ENCODE results near the gene FASTKD1.
"Not testable (repeated sequence)": the region's sequence is repeated elsewhere in the genome, so short reads cannot be mapped to it uniquely, and the experiment has no call there.

The FASTKD1 gene

GRCh38 chr2:169571571-169571970, 2.1 kb downstream of the FASTKD1 start:
- H3K4me3 ChIP-seq (ENCODE audit: low read depth, low read length), result no peak overlapping the region
- no peak for DNase-seq (ENCODE audit: low read depth, low spot score)
- no peak for TF ChIP-seq CTCF (IDR thresholded peaks at IDR 0.05; ENCODE audit: insufficient read depth, low read length, missing control alignments)
- ChIA-PET CTCF (interaction anchor here (0.9 to 1.1 kb wide), 2 partner anchors 26 to 44 kb away, joined by 3 read pairs; no protein-coding TSS in a partner anchor), POLR2A (no interaction called here)

DNA sequence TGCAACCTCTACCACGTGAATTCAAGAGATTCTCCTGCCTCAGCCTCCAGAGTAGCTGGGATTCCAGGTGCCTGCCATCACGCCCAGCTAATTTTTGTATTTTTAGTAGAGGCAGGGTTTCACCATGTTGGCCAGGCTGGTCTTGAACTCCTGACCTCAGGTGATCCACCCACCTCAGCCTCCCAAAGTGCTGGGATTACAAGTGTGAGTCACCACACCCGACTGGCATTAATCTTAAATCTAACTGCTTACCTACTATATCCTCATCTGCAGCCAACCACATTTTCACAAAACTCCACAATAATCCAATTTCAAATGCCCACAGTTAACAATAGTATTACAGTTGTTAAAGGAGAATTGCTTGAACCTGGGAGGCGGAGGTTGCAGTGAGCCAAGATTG, 2.9 kb downstream of the FASTKD1 start:
- H3K4me3 ChIP-seq (ENCODE audit: low read depth, low read length); POLR2A ChIA-PET; DNase-seq (ENCODE audit: low read depth, low spot score); CTCF ChIA-PET: not testable (repeated sequence)

GRCh38 chr2:169569948-169570347, 3.7 kb downstream of the FASTKD1 start:
- H3K4me3 ChIP-seq (ENCODE audit: low read depth, low read length), result no peak overlapping the region
- TF ChIP-seq CTCF (IDR thresholded peaks at IDR 0.05; ENCODE audit: insufficient read depth, low read length, missing control alignments), result no peak
- ChIA-PET CTCF (no interaction called here), POLR2A (no interaction called here)
- no peak for DNase-seq (ENCODE audit: low read depth, low spot score)

GRCh38 chr2:169565686-169566085, 8.0 kb downstream of the FASTKD1 start:
- no peak overlapping the region for H3K4me3 ChIP-seq (ENCODE audit: low read depth, low read length)
- DNase-seq (ENCODE audit: low read depth, low spot score), result no peak
- TF ChIP-seq CTCF (IDR thresholded peaks at IDR 0.05; ENCODE audit: insufficient read depth, low read length, missing control alignments), result no peak
- ChIA-PET CTCF (no interaction called here), POLR2A (no interaction called here)

- TF ChIP-seq CTCF (IDR thresholded peaks at IDR 0.05; ENCODE audit: insufficient read depth, low read length, missing control alignments), result no peak
- CTCF ChIA-PET, result no interaction called here
Observed at GRCh38 chr2:169562519-169562918, 11.1 kb downstream of the FASTKD1 start.

DNA sequence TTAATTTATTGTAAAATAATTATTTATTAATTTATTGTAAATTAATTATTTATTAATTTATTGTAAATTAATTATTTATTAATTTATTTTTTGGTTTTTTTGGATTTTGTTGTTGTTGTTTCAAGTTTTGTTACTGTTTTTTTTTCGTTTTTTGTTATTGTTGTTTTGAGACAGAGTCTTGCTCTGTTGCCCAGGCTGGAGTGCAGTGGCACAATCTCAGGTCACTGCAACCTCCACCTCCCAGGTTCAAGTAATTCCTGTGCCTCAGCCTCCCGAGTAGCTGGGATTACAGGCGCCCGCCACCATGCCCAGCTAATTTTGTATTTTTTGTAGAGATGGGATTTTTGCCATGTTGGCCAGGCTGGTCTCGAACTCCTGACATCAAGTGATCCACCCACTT, 11.6 kb downstream of the FASTKD1 start:
- H3K4me3 ChIP-seq (ENCODE audit: low read depth, low read length); DNase-seq (ENCODE audit: low read depth, low spot score); CTCF ChIA-PET; POLR2A ChIA-PET: not testable (repeated sequence)

More at GRCh38 chr2:169562519-169562918, 11.1 kb downstream of the FASTKD1 start:
- POLR2A ChIA-PET, result interaction anchor here (0.7 kb wide), 1 partner anchor 22 kb away, joined by 3 read pairs; the partner anchor contains the start of gene PPIG
- no peak overlapping the region for H3K4me3 ChIP-seq (ENCODE audit: low read depth, low read length)
- DNase-seq (ENCODE audit: low read depth, low spot score), result no peak

DNA sequence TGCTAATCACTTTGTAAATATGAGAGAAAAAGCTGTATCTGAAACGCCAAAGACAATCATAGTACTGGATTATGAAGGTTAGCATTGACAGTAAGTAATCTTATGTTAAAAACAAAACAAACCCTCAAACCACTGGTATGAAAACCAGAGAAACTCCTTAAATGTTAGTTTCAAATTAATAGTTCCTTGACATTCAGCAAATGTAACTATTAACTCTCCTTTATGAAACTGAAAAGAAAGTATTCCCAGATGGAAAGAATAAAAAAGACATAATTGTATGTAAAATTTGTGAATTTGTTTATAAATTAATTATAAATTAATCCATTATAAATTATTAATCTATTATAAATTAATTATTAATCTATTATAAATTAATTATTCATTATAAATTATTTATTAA, 12.3 kb downstream of the FASTKD1 start:
- POLR2A ChIA-PET, result no interaction called here
- TF ChIP-seq CTCF (IDR thresholded peaks at IDR 0.05; ENCODE audit: insufficient read depth, low read length, missing control alignments), result no peak
- no peak overlapping the region for H3K4me3 ChIP-seq (ENCODE audit: low read depth, low read length)
- no peak for DNase-seq (ENCODE audit: low read depth, low spot score)
- CTCF ChIA-PET, result no interaction called here
